Right lobe of liver (tissue), 4 donors: ENCODE results near the gene CABYR.

Source experiments
- CTCF ChIP-seq, 4 donors: fragments of 200-600 bp in 3 of 4; fragments of 450-650 bp in 1 of 4; IDR thresholded peaks; one replicate each; pipeline versions ENCODE4 v1.5.1 to v1.8.0; 2016 to 2022; ENCODE audit warnings: antibody characterized with exemption in 4 of 4, mild to moderate bottlenecking in 2 of 4
- POLR2A ChIP-seq: fragments of 450-650 bp; IDR thresholded peaks from one replicate; pipeline ENCODE4 v1.6.1; 2017; ENCODE audit warnings: antibody characterized with exemption, mild to moderate bottlenecking
- donor health status: DM: no; HTN: no; CAD: no.
- donor health status: DM: no; HTN: no; CAD: no.
- donor health status: DM: no; HTN: yes; CAD: no.

DNA sequence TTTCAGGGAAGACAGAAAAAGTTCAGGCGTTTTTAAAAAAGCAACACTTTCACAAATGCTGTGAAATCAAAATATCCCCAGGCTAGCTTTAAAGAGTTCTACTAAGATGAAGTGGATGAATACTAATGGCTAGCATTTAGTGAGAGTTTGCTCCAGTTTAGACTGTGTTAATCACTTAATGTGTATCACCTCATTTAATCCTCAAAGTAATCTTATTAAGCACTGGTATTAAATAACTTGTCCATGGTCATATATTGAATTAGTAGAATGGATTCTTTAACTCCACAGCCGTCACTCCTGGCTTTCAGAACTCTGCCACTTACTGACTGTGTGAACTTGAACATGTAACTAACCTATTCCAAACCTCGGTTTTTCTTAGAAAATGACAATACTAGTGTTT lies 66.0 kb downstream of the CABYR start:
- TF ChIP-seq CTCF (IDR thresholded peaks at IDR 0.05) (no peak), POLR2A (no peak)
